Endothelial cell (in vitro differentiated cells): Measurements from ENCODE around the gene MYO19. TPM values are rescaled to one million over a fixed set of nuclear protein-coding genes. Genes with fewer than 3 reads are reported as not detected.

Experiments
- DNase-seq: peaks from one replicate; pipeline ENCODE4 v3.0.0; 2021; ENCODE audit warnings: low spot score
- H3K27ac Mint-ChIP-seq: one replicate; pipeline ENCODE4 v1.8.0; 2021; ENCODE audit warnings: mixed read lengths, inconsistent platforms; ENCODE audit not compliant: unreplicated experiment
- H3K27me3 Mint-ChIP-seq: one replicate; pipeline ENCODE4 v1.8.0; 2021; ENCODE audit warnings: mild to moderate bottlenecking, moderate library complexity, mixed read lengths, inconsistent platforms; ENCODE audit not compliant: unreplicated experiment
- H3K36me3 Mint-ChIP-seq: one replicate; pipeline ENCODE4 v1.8.0; 2021; ENCODE audit warnings: mild to moderate bottlenecking, low read depth, mixed read lengths, inconsistent platforms; ENCODE audit not compliant: unreplicated experiment
- H3K4me1 Mint-ChIP-seq: one replicate; pipeline ENCODE4 v1.8.0; 2021; ENCODE audit warnings: mild to moderate bottlenecking, mixed read lengths, inconsistent platforms; ENCODE audit not compliant: unreplicated experiment
- H3K4me3 Mint-ChIP-seq: one replicate; pipeline ENCODE4 v1.8.0; 2021; ENCODE audit warnings: mild to moderate bottlenecking, mixed read lengths, inconsistent platforms; ENCODE audit not compliant: unreplicated experiment
- H3K9me3 Mint-ChIP-seq: one replicate; pipeline ENCODE4 v1.8.0; 2021; ENCODE audit warnings: mixed read lengths, inconsistent platforms; ENCODE audit not compliant: unreplicated experiment
- CTCF ChIP-seq: fragments of 200-600 bp; sonication (generic); IDR thresholded peaks from one replicate; pipeline ENCODE4 v1.5.0; 2021; ENCODE audit warnings: antibody characterized with exemption; ENCODE audit not compliant: unreplicated experiment
- total RNA-seq: library from RNA; stranded (reverse); fragmentation: NEBNext Ultra II Directional; extraction: Animal tissue kit (Norgen Biotek cat#: 25700); gene quantifications from one replicate; pipeline ENCODE4 v1.2.1, GENCODE V29; 2021; ENCODE audit not compliant: unreplicated experiment

The MYO19 gene
- total RNA-seq, 1 donor from 2014 or later, result 60.3 TPM

- Mint-ChIP-seq H3K27ac (peak overlapping the region; percentile 97), H3K27me3 (peaks cover 10% of the 10 kb centered on the region), H3K4me1 (peaks cover 16% of the 10 kb centered on the region), H3K9me3 (no peaks in the 10 kb centered on the region), H3K36me3 (peaks cover 7% of the 10 kb centered on the region), H3K4me3 (peak overlapping the region; percentile 98)
- no peak for DNase-seq
- no peak for TF ChIP-seq CTCF
These were observed 9.3 kb upstream of the MYO19 start for GRCh38 chr17:36544044-36544306.

GRCh38 chr17:36542755-36543154 is 8.1 kb upstream of the MYO19 start:
- H3K4me1 Mint-ChIP-seq, result peaks cover 12% of the 10 kb centered on the region
- H3K27me3 Mint-ChIP-seq, result peaks cover 10% of the 10 kb centered on the region
- no peak overlapping the region for H3K27ac Mint-ChIP-seq
- H3K9me3 Mint-ChIP-seq, result no peaks in the 10 kb centered on the region
- peaks cover 12% of the 10 kb centered on the region for H3K36me3 Mint-ChIP-seq
- H3K4me3 Mint-ChIP-seq, result no peak overlapping the region
- DNase-seq, result no peak
- no peak for TF ChIP-seq CTCF

- Mint-ChIP-seq H3K27ac (no peak overlapping the region), H3K27me3 (peaks cover 7% of the 10 kb centered on the region), H3K4me1 (peaks cover 7% of the 10 kb centered on the region), H3K9me3 (no peaks in the 10 kb centered on the region), H3K4me3 (no peak overlapping the region), H3K36me3 (peaks cover 5% of the 10 kb centered on the region)
- DNase-seq, result no peak
- no peak for TF ChIP-seq CTCF
These were observed 6.0 kb upstream of the MYO19 start for GRCh38 chr17:36540696-36541095.

GRCh38 chr17:36535669-36536081 is 1.0 kb upstream of the MYO19 start:
- Mint-ChIP-seq H3K36me3 (peaks cover 5% of the 10 kb centered on the region), H3K27ac (peak overlapping the region; percentile 93)
- no peak for DNase-seq

More at GRCh38 chr17:36535669-36536081, 1.0 kb upstream of the MYO19 start:
- TF ChIP-seq CTCF, result no peak
- Mint-ChIP-seq H3K4me1 (peaks cover 13% of the 10 kb centered on the region), H3K27me3 (peaks cover 3% of the 10 kb centered on the region), H3K9me3 (no peaks in the 10 kb centered on the region), H3K4me3 (peak overlapping the region; percentile 94)
